SIG-M5 (cell line): Measurements from ENCODE around the gene PRR12.

Experiments used
- DNase-seq: peaks from one replicate; lab custom pipeline; 2025; lab: John Stamatoyannopoulos, UW

The PRR12 gene

GRCh38 chr19:49590971-49591730 is at the start of gene PRR12:
TSS of gene PRR12 (plus strand) at chr19:49591182. CDS start at chr19:49591655, 473 bp downstream.
- no peak for DNase-seq

GRCh38 chr19:49541914-49542313 is 49.1 kb upstream of the PRR12 start:
- DNase-seq = no peak

GRCh38 chr19:49542446-49542845 is 48.5 kb upstream of the PRR12 start:
- DNase-seq = no peak

GRCh38 chr19:49543032-49543431 is 48.0 kb upstream of the PRR12 start:
- DNase-seq = no peak

GRCh38 chr19:49544154-49544553 is 46.8 kb upstream of the PRR12 start:
- no peak for DNase-seq

GRCh38 chr19:49546825-49547565 is 44.0 kb upstream of the PRR12 start:
- no peak for DNase-seq

- no peak for DNase-seq
Measured at GRCh38 chr19:49549045-49549444, 41.9 kb upstream of the PRR12 start.

- no peak for DNase-seq
Measured at GRCh38 chr19:49551531-49551930, 39.5 kb upstream of the PRR12 start.

- DNase-seq = no peak
Measured at GRCh38 chr19:49552749-49553148, 38.2 kb upstream of the PRR12 start.

GRCh38 chr19:49553451-49554271 is 37.3 kb upstream of the PRR12 start:
- DNase-seq = no peak

- no peak for DNase-seq
Measured at GRCh38 chr19:49554701-49555181, 36.2 kb upstream of the PRR12 start.

GRCh38 chr19:49555600-49556411 is 35.2 kb upstream of the PRR12 start:
- no peak for DNase-seq

- DNase-seq = no peak
Measured at GRCh38 chr19:49556412-49557398, 34.3 kb upstream of the PRR12 start.

- DNase-seq = no peak
Measured at GRCh38 chr19:49557641-49558325, 33.2 kb upstream of the PRR12 start.

- DNase-seq = no peak
Measured at GRCh38 chr19:49558591-49558990, 32.4 kb upstream of the PRR12 start.

GRCh38 chr19:49559443-49559842 is 31.5 kb upstream of the PRR12 start:
- DNase-seq = no peak

- DNase-seq = no peak
Measured at GRCh38 chr19:49559928-49560327, 31.1 kb upstream of the PRR12 start.

GRCh38 chr19:49560358-49560900 is 30.6 kb upstream of the PRR12 start:
- no peak for DNase-seq

- DNase-seq = no peak
Measured at GRCh38 chr19:49564616-49565045, 26.4 kb upstream of the PRR12 start.
